Mesodermal cell (in vitro differentiated cells): ENCODE results near the gene CCDC148.

Source experiments
- H3K27ac ChIP-seq: 2 replicates; pipeline ENCODE4 v1.7.0; 2013; ENCODE audit warnings: mild to moderate bottlenecking, low read depth, low read length, moderate library complexity; ENCODE audit not compliant: severe bottlenecking
- H3K36me3 ChIP-seq: 2 replicates; pipeline ENCODE4 v1.7.1; 2013; ENCODE audit warnings: mild to moderate bottlenecking, low read length, moderate library complexity; ENCODE audit not compliant: control insufficient read depth, insufficient read depth
- H3K4me1 ChIP-seq: one replicate; pipeline ENCODE4 v1.7.1; 2013; ENCODE audit warnings: mild to moderate bottlenecking, low read length; ENCODE audit not compliant: insufficient read depth, control insufficient read depth, poor library complexity, severe bottlenecking
- H3K4me3 ChIP-seq: 2 replicates; pipeline ENCODE4 v1.7.0; 2013; ENCODE audit warnings: low read length, control low read depth, mild to moderate bottlenecking; ENCODE audit not compliant: insufficient read depth, poor library complexity, severe bottlenecking; ENCODE audit errors: extremely low read depth
- H3K9me3 ChIP-seq: 2 replicates; pipeline ENCODE4 v1.7.1; 2013; ENCODE audit warnings: mild to moderate bottlenecking, low read length, moderate library complexity; ENCODE audit not compliant: control insufficient read depth
- WGBS, 2 experiments: methylation state at CpG; one replicate each; pipeline ENCODE4 v1.1.5; 2013; ENCODE audit warnings: missing lambda C conversion rate in 2 of 2; ENCODE audit not compliant: insufficient coverage in 2 of 2; 5-methylcytosine and 5-hydroxymethylcytosine counted together

The CCDC148 gene

GRCh38 chr2:158174956-158175355 lies 281.6 kb downstream of the CCDC148 start:
- Histone ChIP-seq H3K9me3 (no peaks in the 10 kb centered on the region), H3K4me1 (no peaks in the 10 kb centered on the region), H3K27ac (no peak overlapping the region), H3K4me3 (no peak overlapping the region), H3K36me3 (no peaks in the 10 kb centered on the region)
- WGBS, 2 experiments = 91 to 93% methylated on average over 4 to 5 of the region's 5 CpGs

GRCh38 chr2:158174495-158174894 lies 282.1 kb downstream of the CCDC148 start:
- Histone ChIP-seq H3K36me3 (no peaks in the 10 kb centered on the region), H3K4me1 (no peaks in the 10 kb centered on the region), H3K4me3 (no peak overlapping the region), H3K27ac (no peak overlapping the region), H3K9me3 (no peaks in the 10 kb centered on the region)
- WGBS, 2 experiments = no CpG with 5 or more reads among the region's 1 CpG

- Histone ChIP-seq H3K4me3 (no peak overlapping the region), H3K4me1 (no peaks in the 10 kb centered on the region), H3K36me3 (no peaks in the 10 kb centered on the region), H3K27ac (no peak overlapping the region), H3K9me3 (no peaks in the 10 kb centered on the region)
- WGBS, 2 experiments = no CpG with 5 or more reads among the region's 2 CpGs
These were observed 283.8 kb downstream of the CCDC148 start for GRCh38 chr2:158172719-158173118.

- Histone ChIP-seq H3K27ac (no peak overlapping the region), H3K4me3 (no peak overlapping the region), H3K36me3 (no peaks in the 10 kb centered on the region), H3K4me1 (no peaks in the 10 kb centered on the region), H3K9me3 (no peaks in the 10 kb centered on the region)
These were observed 302.0 kb downstream of the CCDC148 start for GRCh38 chr2:158154596-158154995.

GRCh38 chr2:158153270-158154015 lies 303.1 kb downstream of the CCDC148 start:
- Histone ChIP-seq H3K36me3 (no peaks in the 10 kb centered on the region), H3K9me3 (no peaks in the 10 kb centered on the region), H3K4me3 (no peak overlapping the region), H3K4me1 (no peaks in the 10 kb centered on the region), H3K27ac (no peak overlapping the region)
- 85 to 100% methylated on average over 2 of the region's 3 CpGs for WGBS, 2 experiments

GRCh38 chr2:158144914-158145625 lies 311.5 kb downstream of the CCDC148 start:
- Histone ChIP-seq H3K36me3 (no peaks in the 10 kb centered on the region), H3K27ac (no peak overlapping the region), H3K4me3 (no peak overlapping the region), H3K4me1 (no peaks in the 10 kb centered on the region), H3K9me3 (no peaks in the 10 kb centered on the region)
- 93 to 100% methylated on average over 3 to 6 of the region's 13 CpGs for WGBS, 2 experiments

- Histone ChIP-seq H3K4me1 (no peaks in the 10 kb centered on the region), H3K27ac (no peak overlapping the region), H3K9me3 (no peaks in the 10 kb centered on the region), H3K4me3 (no peak overlapping the region), H3K36me3 (no peaks in the 10 kb centered on the region)
- WGBS, 2 experiments = 80 to 90% methylated on average over 2 of the region's 3 CpGs
These were observed 312.7 kb downstream of the CCDC148 start for GRCh38 chr2:158143703-158144360.

- Histone ChIP-seq H3K27ac (no peak overlapping the region), H3K4me1 (no peaks in the 10 kb centered on the region), H3K36me3 (no peaks in the 10 kb centered on the region), H3K4me3 (no peak overlapping the region), H3K9me3 (no peaks in the 10 kb centered on the region)
- 85 to 90% methylated on average over 4 of the region's 6 CpGs for WGBS, 2 experiments
These were observed 313.8 kb downstream of the CCDC148 start for GRCh38 chr2:158142568-158143332.

GRCh38 chr2:158142165-158142564 lies 314.4 kb downstream of the CCDC148 start:
- H3K4me3 ChIP-seq = no peak overlapping the region
- no peaks in the 10 kb centered on the region for H3K36me3 ChIP-seq
- no peaks in the 10 kb centered on the region for H3K4me1 ChIP-seq
- no peaks in the 10 kb centered on the region for H3K9me3 ChIP-seq
- 92 to 93% methylated on average over 2 of the region's 3 CpGs for WGBS, 2 experiments
- no peak overlapping the region for H3K27ac ChIP-seq

GRCh38 chr2:158140201-158140600 lies 316.4 kb downstream of the CCDC148 start:
- no CpG with 5 or more reads among the region's 1 CpG for WGBS, 2 experiments
- no peaks in the 10 kb centered on the region for H3K36me3 ChIP-seq

More at GRCh38 chr2:158140201-158140600, 316.4 kb downstream of the CCDC148 start:
- H3K9me3 ChIP-seq = no peaks in the 10 kb centered on the region
- no peaks in the 10 kb centered on the region for H3K4me1 ChIP-seq
- no peak overlapping the region for H3K4me3 ChIP-seq
- H3K27ac ChIP-seq = no peak overlapping the region
